Lung (tissue), 12 donors: Measurements from ENCODE around the gene SLC35A5. TPM values are rescaled to one million over a fixed set of nuclear protein-coding genes. Genes with fewer than 3 reads are reported as not detected.

Experiments used
- ATAC-seq: fragments of 200-7000 bp; cut with Tn5 transposase; one replicate; pipeline ENCODE4 v1.9.1; 2020; ENCODE audit warnings: moderate number of reproducible peaks; ENCODE audit not compliant: insufficient read depth, low FRiP score
- DNase-seq, 3 donors: peaks; one replicate each; pipeline ENCODE4 v3.0.0-alpha.2; 2013 to 2017
- H3K27ac ChIP-seq, 2 donors: one replicate each; pipeline ENCODE4 v1.5.1; 2013; ENCODE audit warnings: mild to moderate bottlenecking in 2 of 2, moderate library complexity in 2 of 2, control low read depth in 1 of 2, inconsistent platforms in 1 of 2, low read depth in 1 of 2, low read length in 1 of 2
- H3K27me3 ChIP-seq, 3 donors: one replicate each; pipeline ENCODE4 v1.5.1; 2013; ENCODE audit warnings: low read length in 2 of 3; ENCODE audit not compliant: control insufficient read depth in 3 of 3, insufficient read depth in 3 of 3
- H3K36me3 ChIP-seq, 4 donors: one replicate each; pipeline ENCODE4 v1.5.1; 2013; ENCODE audit warnings: low read length in 4 of 4, mild to moderate bottlenecking in 1 of 4, moderate library complexity in 1 of 4; ENCODE audit not compliant: control insufficient read depth in 4 of 4, insufficient read depth in 4 of 4
- H3K4me1 ChIP-seq, 5 donors: one replicate each; pipeline ENCODE4 v1.5.1; 2013; ENCODE audit warnings: low read length in 5 of 5, mild to moderate bottlenecking in 2 of 5, moderate library complexity in 1 of 5; ENCODE audit not compliant: control insufficient read depth in 5 of 5, insufficient read depth in 5 of 5
- H3K4me3 ChIP-seq: one replicate; pipeline ENCODE4 v1.5.1; 2013; ENCODE audit warnings: mild to moderate bottlenecking, control low read depth, moderate library complexity
- H3K9ac ChIP-seq, 2 donors: one replicate each; pipeline ENCODE4 v1.5.1; 2013; ENCODE audit warnings: low read length in 2 of 2, control low read depth in 1 of 2; ENCODE audit not compliant: insufficient read depth in 1 of 2
- H3K9me3 ChIP-seq, 4 donors: one replicate each; pipeline ENCODE4 v1.5.1; 2013; ENCODE audit warnings: low read length in 3 of 4, mild to moderate bottlenecking in 1 of 4, moderate library complexity in 1 of 4; ENCODE audit not compliant: control insufficient read depth in 4 of 4, insufficient read depth in 3 of 4
- WGBS, 2 donors: extraction: QIAGEN DNeasy Blood & Tissue Kit; methylation state at CpG; one replicate each; pipeline ENCODE4 v1.1.7; 2013; 5-methylcytosine and 5-hydroxymethylcytosine counted together
- polyA plus RNA-seq, 2 donors: library from polyadenylated mRNA; stranded (reverse); fragments of 200-250 nt; gene quantifications; one replicate each; pipeline ENCODE4 v1.2.1, GENCODE V29; 2013
- total RNA-seq, 2 donors: library from RNA; depleted of rRNA in 1 of 2; stranded (reverse); fragments of >200 nt in 1 of 2; gene quantifications; one replicate each; pipeline ENCODE4 v1.2.1, GENCODE V29; 2014 to 2021
- TF ChIP-seq, protein P1 (sequence below): IDR thresholded peaks from 2 replicates; pipeline ENCODE4 v1.5.1; 2012; ENCODE audit warnings: mild to moderate bottlenecking; ENCODE audit errors: control extremely low read depth, extremely low read depth
- donor health status: control.
- donor health status: control.
- donor health status: Bipolar disorder and iron deficiency.
- donor health status: healthy.
- donor health status: DM: yes; HTN: yes; CAD: no.

SLC35A5 gene
- total and polyA plus RNA-seq, 4 donors = 11.1 to 63.3 (median 25.1) TPM

DNA sequence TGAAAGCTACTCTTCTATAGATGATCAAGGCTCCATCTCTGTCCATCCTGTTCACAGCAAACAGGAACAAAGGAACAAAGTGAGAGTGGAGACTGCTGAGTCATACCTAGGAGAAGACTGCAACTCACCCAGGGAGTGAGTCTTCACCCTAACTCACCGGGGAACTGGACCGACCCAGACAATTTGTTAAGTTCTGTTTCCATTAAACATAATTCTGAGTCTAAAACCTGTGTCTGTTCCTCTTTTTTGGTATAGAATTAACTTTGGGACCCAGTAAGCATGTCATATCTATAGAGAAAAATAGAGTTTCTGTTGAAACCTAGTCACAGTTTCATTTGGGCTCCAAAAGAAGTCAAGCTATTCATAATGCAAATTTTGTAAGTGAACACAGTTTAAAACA, 57.5 kb downstream of the SLC35A5 start:
- H3K36me3 ChIP-seq = peaks cover 0 to 18% (median 9%) of the 10 kb centered on the region in 4 donors
- H3K27ac ChIP-seq = no peak overlapping the region
- no peak overlapping the region for H3K4me3 ChIP-seq
- H3K27me3 ChIP-seq = no peaks in the 10 kb centered on the region
- 59 to 79% methylated on average over 2 of the region's 2 CpGs for WGBS, 2 donors
- TF ChIP-seq, protein P1, sequence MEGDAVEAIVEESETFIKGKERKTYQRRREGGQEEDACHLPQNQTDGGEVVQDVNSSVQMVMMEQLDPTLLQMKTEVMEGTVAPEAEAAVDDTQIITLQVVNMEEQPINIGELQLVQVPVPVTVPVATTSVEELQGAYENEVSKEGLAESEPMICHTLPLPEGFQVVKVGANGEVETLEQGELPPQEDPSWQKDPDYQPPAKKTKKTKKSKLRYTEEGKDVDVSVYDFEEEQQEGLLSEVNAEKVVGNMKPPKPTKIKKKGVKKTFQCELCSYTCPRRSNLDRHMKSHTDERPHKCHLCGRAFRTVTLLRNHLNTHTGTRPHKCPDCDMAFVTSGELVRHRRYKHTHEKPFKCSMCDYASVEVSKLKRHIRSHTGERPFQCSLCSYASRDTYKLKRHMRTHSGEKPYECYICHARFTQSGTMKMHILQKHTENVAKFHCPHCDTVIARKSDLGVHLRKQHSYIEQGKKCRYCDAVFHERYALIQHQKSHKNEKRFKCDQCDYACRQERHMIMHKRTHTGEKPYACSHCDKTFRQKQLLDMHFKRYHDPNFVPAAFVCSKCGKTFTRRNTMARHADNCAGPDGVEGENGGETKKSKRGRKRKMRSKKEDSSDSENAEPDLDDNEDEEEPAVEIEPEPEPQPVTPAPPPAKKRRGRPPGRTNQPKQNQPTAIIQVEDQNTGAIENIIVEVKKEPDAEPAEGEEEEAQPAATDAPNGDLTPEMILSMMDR = no peak
- H3K4me1 ChIP-seq = no peaks in the 10 kb centered on the region
- H3K9me3 ChIP-seq = peaks cover 0 to 3% (median 0%) of the 10 kb centered on the region in 4 donors
- H3K9ac ChIP-seq = no peak overlapping the region
- no peak for ATAC-seq
- no peak for DNase-seq

DNA sequence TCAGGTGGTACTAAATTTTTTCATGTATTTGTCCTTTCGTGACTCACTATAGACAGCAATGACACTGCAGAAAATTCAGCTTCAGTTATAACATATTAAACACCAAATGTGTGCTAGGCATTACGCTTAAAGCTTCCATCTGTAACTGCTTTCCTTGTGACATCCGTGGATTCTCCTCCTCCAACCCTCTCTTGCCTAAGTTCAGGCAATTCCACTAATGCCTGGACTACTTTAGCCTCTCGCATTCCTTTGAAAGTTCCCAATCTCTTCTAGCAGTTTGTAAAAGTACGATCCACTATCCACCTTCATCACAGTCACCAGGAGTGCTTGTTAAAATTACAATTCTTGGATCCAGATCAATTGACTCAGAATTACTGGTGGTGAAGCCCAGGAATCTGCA, 61.4 kb downstream of the SLC35A5 start:
- Histone ChIP-seq H3K27ac (no peak overlapping the region), H3K36me3 (peaks cover 0 to 9% (median 1%) of the 10 kb centered on the region in 4 donors), H3K9ac (no peak overlapping the region), H3K9me3 (peaks cover 0 to 3% (median 0%) of the 10 kb centered on the region in 4 donors), H3K27me3 (no peaks in the 10 kb centered on the region), H3K4me3 (no peak overlapping the region), H3K4me1 (no peaks in the 10 kb centered on the region)
- DNase-seq = no peak
- WGBS, 2 donors = 91 to 95% methylated on average over 5 of the region's 5 CpGs
- no peak for ATAC-seq
- TF ChIP-seq, protein P1 = no peak

DNA sequence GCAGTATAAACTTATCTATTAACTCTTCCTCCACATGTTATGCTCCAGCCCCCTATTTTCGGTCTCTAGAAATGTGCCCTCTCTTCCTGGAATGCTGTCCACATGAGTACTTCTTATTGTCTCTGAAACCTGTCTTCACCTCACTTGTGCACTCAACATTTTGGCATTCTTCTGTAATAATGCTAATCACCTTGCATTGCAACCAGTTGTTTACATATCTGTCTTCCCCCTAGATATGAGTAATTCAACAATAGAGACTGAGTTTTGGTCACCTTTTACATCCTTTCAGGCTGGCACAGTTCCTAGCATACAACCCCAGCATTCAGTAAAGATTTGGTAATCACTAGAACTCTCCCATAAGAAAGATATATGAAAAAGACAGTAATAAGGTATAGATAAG, 61.9 kb downstream of the SLC35A5 start:
- WGBS, 2 donors = 75 to 100% methylated on average over 1 of the region's 1 CpG
- Histone ChIP-seq H3K36me3 (peaks cover 0 to 9% (median 0%) of the 10 kb centered on the region in 4 donors), H3K27ac (no peak overlapping the region), H3K27me3 (no peaks in the 10 kb centered on the region), H3K4me1 (peaks cover 0 to 4% (median 0%) of the 10 kb centered on the region in 5 donors), H3K9ac (no peak overlapping the region), H3K9me3 (peaks cover 0 to 3% (median 0%) of the 10 kb centered on the region in 4 donors), H3K4me3 (no peak overlapping the region)
- ATAC-seq = no peak
- TF ChIP-seq, protein P1 = no peak
- no peak for DNase-seq

DNA sequence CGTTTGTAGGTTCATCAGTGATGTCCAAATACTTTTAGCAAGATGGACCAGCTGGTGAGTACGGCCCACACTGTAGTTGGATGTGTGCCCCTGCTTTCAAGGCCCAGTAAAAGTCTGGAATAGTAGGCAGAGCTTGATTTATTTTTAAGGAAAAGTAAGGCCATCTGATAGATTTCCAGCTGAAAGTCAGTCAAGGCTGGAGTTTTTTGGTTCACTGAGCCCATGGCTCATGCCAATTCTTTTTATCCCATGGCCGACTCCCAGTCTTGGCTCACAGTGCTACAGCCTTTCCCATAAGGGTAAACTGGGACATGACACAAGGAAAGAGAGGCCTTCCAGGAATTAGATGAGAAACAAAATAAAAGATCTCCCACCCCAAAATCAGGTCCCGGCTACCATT, 65.6 kb downstream of the SLC35A5 start:
- no peak overlapping the region for H3K27ac ChIP-seq
- peaks cover 0 to 3% (median 0%) of the 10 kb centered on the region in 4 donors for H3K36me3 ChIP-seq
- ATAC-seq (no peak), DNase-seq (no peak)
- no peak overlapping the region for H3K9ac ChIP-seq
- WGBS, 2 donors = 80 to 82% methylated on average over 4 of the region's 4 CpGs
- peaks cover 0 to 20% (median 0%) of the 10 kb centered on the region in 5 donors for H3K4me1 ChIP-seq
- no peaks in the 10 kb centered on the region for H3K9me3 ChIP-seq
- TF ChIP-seq, protein P1 = no peak
- no peaks in the 10 kb centered on the region for H3K27me3 ChIP-seq
- H3K4me3 ChIP-seq = no peak overlapping the region
